ENCODE data around the gene HNRNPC.

Gene HNRNPC

DNA sequence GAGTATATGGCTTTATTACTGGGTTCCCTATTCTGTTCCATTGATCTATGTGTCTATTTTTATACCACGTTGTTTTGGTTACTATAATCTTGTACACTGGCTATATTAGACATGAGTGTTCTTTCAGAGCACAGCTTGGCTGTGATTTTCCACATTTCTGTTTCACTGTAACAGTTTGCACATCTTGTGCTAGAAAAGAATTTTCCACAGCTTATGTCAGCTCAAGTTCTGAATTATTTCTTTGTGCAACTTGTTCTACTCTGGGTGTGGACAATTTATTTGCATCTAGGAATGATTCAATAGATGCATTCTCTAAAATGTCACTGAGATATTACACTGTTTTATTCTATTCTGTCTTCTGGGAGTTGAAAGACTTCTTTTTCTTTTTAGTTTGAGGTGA lies 85.0 kb downstream of the HNRNPC start:
- Histone ChIP-seq H3K4me3 (ENCODE audit: low read depth in 1 of 2, low read length in 2 of 2) (no peak overlapping the region), H3K4me2 (ENCODE audit: insufficient read depth, low read length) (no peak overlapping the region), H3K9me3 (ENCODE audit: insufficient read depth, low read length, severe bottlenecking) (no peaks in the 10 kb centered on the region), H3K27ac (ENCODE audit: low read length) (no peak overlapping the region), H4K20me1 (ENCODE audit: insufficient read depth, low read length) (no peaks in the 10 kb centered on the region), H2AFZ (ENCODE audit: low read depth, low read length) (no peak overlapping the region), H3K36me3 (ENCODE audit: insufficient read depth, low read length) (no peaks in the 10 kb centered on the region), H3K27me3 (ENCODE audit: insufficient read depth, low read length, poor library complexity) (no peaks in the 10 kb centered on the region), H3K9ac (ENCODE audit: low read depth, low read length) (no peak overlapping the region), H3K4me1 (ENCODE audit: insufficient read depth, low read length) (no peaks in the 10 kb centered on the region), H3K79me2 (ENCODE audit: insufficient read depth, low read length) (no peaks in the 10 kb centered on the region)
- ATAC-seq (ENCODE audit: insufficient read depth, low read depth), result no peak
- no peak for DNase-seq
- TF ChIP-seq EZH2 (IDR thresholded peaks at IDR 0.05; ENCODE audit: borderline replicate concordance, low read depth, low read length, severe bottlenecking), result no peak
- TF ChIP-seq, protein P1, sequence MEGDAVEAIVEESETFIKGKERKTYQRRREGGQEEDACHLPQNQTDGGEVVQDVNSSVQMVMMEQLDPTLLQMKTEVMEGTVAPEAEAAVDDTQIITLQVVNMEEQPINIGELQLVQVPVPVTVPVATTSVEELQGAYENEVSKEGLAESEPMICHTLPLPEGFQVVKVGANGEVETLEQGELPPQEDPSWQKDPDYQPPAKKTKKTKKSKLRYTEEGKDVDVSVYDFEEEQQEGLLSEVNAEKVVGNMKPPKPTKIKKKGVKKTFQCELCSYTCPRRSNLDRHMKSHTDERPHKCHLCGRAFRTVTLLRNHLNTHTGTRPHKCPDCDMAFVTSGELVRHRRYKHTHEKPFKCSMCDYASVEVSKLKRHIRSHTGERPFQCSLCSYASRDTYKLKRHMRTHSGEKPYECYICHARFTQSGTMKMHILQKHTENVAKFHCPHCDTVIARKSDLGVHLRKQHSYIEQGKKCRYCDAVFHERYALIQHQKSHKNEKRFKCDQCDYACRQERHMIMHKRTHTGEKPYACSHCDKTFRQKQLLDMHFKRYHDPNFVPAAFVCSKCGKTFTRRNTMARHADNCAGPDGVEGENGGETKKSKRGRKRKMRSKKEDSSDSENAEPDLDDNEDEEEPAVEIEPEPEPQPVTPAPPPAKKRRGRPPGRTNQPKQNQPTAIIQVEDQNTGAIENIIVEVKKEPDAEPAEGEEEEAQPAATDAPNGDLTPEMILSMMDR (IDR thresholded peaks at IDR 0.05; ENCODE audit: borderline replicate concordance, extremely low read depth, low read length, poor library complexity, severe bottlenecking), result no peak

DNA sequence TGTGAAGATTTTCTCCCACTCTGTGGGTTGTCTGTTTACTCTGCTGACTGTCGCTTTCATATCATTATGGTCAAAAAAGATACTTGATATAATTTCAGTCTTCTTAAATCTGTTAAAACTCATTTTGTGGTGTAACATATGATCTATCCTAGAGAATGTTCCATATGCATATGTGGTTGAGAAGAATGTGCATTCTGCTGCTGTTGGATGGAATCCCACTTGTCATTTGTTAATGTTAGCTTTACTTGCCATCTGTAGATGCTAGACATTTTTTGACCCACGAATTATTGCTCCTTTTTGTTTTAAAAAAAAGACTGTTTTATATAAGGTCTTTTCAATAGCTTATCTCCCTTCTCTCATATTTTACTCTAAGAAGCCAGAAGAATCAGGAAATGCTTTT lies 87.1 kb downstream of the HNRNPC start:
- H3K9ac ChIP-seq (ENCODE audit: low read depth, low read length), result no peak overlapping the region
- H3K79me2 ChIP-seq (ENCODE audit: insufficient read depth, low read length), result no peaks in the 10 kb centered on the region
- H3K36me3 ChIP-seq (ENCODE audit: insufficient read depth, low read length), result no peaks in the 10 kb centered on the region
- no peak overlapping the region for H3K4me2 ChIP-seq (ENCODE audit: insufficient read depth, low read length)
- H3K27me3 ChIP-seq (ENCODE audit: insufficient read depth, low read length, poor library complexity), result no peaks in the 10 kb centered on the region
- no peak for ATAC-seq (ENCODE audit: insufficient read depth, low read depth)
- no peak overlapping the region for H3K27ac ChIP-seq (ENCODE audit: low read length)
- no peaks in the 10 kb centered on the region for H4K20me1 ChIP-seq (ENCODE audit: insufficient read depth, low read length)
- H2AFZ ChIP-seq (ENCODE audit: low read depth, low read length), result no peak overlapping the region
- H3K4me3 ChIP-seq (ENCODE audit: low read depth in 1 of 2, low read length in 2 of 2), result no peak overlapping the region
- no peak for DNase-seq
- H3K9me3 ChIP-seq (ENCODE audit: insufficient read depth, low read length, severe bottlenecking), result no peaks in the 10 kb centered on the region
- TF ChIP-seq EZH2 (IDR thresholded peaks at IDR 0.05; ENCODE audit: borderline replicate concordance, low read depth, low read length, severe bottlenecking), result no peak
- TF ChIP-seq, protein P1 (IDR thresholded peaks at IDR 0.05; ENCODE audit: borderline replicate concordance, extremely low read depth, low read length, poor library complexity, severe bottlenecking), result no peak
- no peaks in the 10 kb centered on the region for H3K4me1 ChIP-seq (ENCODE audit: insufficient read depth, low read length)

DNA sequence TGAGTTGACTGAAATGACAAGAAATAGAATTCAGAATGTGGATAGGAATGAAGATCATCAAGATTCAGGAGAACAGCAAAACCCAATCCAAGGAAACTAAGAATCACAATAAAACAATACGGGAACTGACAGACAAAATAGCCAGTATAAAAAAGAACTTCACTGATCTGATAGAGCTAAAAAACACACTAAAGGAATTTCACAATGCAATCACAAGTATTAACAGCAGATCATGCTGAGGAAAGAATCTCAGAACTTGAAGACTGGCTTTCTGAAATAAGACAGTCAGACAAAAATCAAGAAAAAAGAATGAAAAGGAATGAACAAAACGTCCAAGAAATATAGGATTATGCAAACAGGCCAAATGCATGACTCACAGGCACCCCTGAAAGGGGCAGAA lies 98.1 kb downstream of the HNRNPC start:
- Histone ChIP-seq H3K4me2 (ENCODE audit: insufficient read depth, low read length) (no peak overlapping the region), H2AFZ (ENCODE audit: low read depth, low read length) (no peak overlapping the region), H3K4me3 (ENCODE audit: low read depth in 1 of 2, low read length in 2 of 2) (no peak overlapping the region), H3K4me1 (ENCODE audit: insufficient read depth, low read length) (no peaks in the 10 kb centered on the region), H4K20me1 (ENCODE audit: insufficient read depth, low read length) (no peaks in the 10 kb centered on the region), H3K79me2 (ENCODE audit: insufficient read depth, low read length) (no peaks in the 10 kb centered on the region), H3K9ac (ENCODE audit: low read depth, low read length) (no peak overlapping the region), H3K27ac (ENCODE audit: low read length) (no peak overlapping the region), H3K36me3 (ENCODE audit: insufficient read depth, low read length) (no peaks in the 10 kb centered on the region), H3K27me3 (ENCODE audit: insufficient read depth, low read length, poor library complexity) (peaks cover 8% of the 10 kb centered on the region), H3K9me3 (ENCODE audit: insufficient read depth, low read length, severe bottlenecking) (no peaks in the 10 kb centered on the region)
- DNase-seq (no peak), ATAC-seq (ENCODE audit: insufficient read depth, low read depth) (no peak)
- TF ChIP-seq EZH2 (IDR thresholded peaks at IDR 0.05; ENCODE audit: borderline replicate concordance, low read depth, low read length, severe bottlenecking), result no peak
- TF ChIP-seq, protein P1 (IDR thresholded peaks at IDR 0.05; ENCODE audit: borderline replicate concordance, extremely low read depth, low read length, poor library complexity, severe bottlenecking), result no peak

DNA sequence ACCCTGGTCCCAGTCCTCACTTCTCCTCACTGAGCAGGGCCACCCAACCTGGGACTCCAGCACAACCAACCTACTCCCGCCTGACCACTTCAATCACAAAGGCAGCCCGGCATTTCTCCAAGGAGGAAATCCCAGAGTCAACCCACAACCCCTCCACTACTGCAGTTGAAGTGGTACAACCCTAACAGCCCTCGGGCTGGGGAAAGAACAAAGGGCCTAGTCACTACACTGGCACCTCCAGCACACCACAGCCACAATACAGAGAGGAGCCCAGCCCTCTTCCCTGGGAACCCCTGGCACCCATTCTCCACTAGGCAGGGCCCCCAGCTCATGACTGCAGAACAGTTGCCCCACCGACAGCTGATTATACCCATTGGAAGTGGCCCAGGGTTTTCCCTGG lies 99.7 kb downstream of the HNRNPC start:
- H3K79me2 ChIP-seq (ENCODE audit: insufficient read depth, low read length), result no peaks in the 10 kb centered on the region
- DNase-seq (peak; percentile 10), ATAC-seq (ENCODE audit: insufficient read depth, low read depth) (peak; percentile 59; the same call in 2 of the 3 replicates)
- H3K27ac ChIP-seq (ENCODE audit: low read length), result no peak overlapping the region
- H3K4me3 ChIP-seq (ENCODE audit: low read depth in 1 of 2, low read length in 2 of 2), result no peak overlapping the region
- no peaks in the 10 kb centered on the region for H3K36me3 ChIP-seq (ENCODE audit: insufficient read depth, low read length)
- no peaks in the 10 kb centered on the region for H4K20me1 ChIP-seq (ENCODE audit: insufficient read depth, low read length)
- H3K9ac ChIP-seq (ENCODE audit: low read depth, low read length), result no peak overlapping the region
- TF ChIP-seq EZH2 (IDR thresholded peaks at IDR 0.05; ENCODE audit: borderline replicate concordance, low read depth, low read length, severe bottlenecking), result no peak
- TF ChIP-seq, protein P1 (IDR thresholded peaks at IDR 0.05; ENCODE audit: borderline replicate concordance, extremely low read depth, low read length, poor library complexity, severe bottlenecking), result no peak
- H2AFZ ChIP-seq (ENCODE audit: low read depth, low read length), result no peak overlapping the region
- no peak overlapping the region for H3K4me2 ChIP-seq (ENCODE audit: insufficient read depth, low read length)
- no peaks in the 10 kb centered on the region for H3K4me1 ChIP-seq (ENCODE audit: insufficient read depth, low read length)
- no peaks in the 10 kb centered on the region for H3K9me3 ChIP-seq (ENCODE audit: insufficient read depth, low read length, severe bottlenecking)
- H3K27me3 ChIP-seq (ENCODE audit: insufficient read depth, low read length, poor library complexity), result peaks cover 8% of the 10 kb centered on the region

Measured in DND-41 (cell line).